Erythroblast (primary cell): ENCODE results near the gene GNAZ.

Source experiments
- GATA1 ChIP-seq: IDR thresholded peaks from 2 replicates; pipeline ENCODE4 v1.6.1; 2011; ENCODE audit warnings: low read depth, mild to moderate bottlenecking, control low read depth, low read length, moderate library complexity
- POLR2A ChIP-seq: IDR thresholded peaks from 2 replicates; pipeline ENCODE4 v1.6.1; 2011; ENCODE audit warnings: mild to moderate bottlenecking, low read length

- TF ChIP-seq POLR2A = no peak
- TF ChIP-seq GATA1 = no peak
Observed at GRCh38 chr22:23062616-23063538, 7.4 kb upstream of the GNAZ start.
